Endometrial microvascular endothelial cells (primary cell): ENCODE measurements around the gene TEX35. TPM values are rescaled to one million over a fixed set of nuclear protein-coding genes. Genes with fewer than 3 reads are reported as not detected.
"Not testable (repeated sequence)": the region's sequence is repeated elsewhere in the genome, so short reads cannot be mapped to it uniquely, and the experiment has no call there.

Experiments used
- in situ Hi-C: cut with HindIII; loops from 2 replicates; pipeline ENCODE4 v1.10.0; 2017; ENCODE audit warnings: low sequenced_read_pairs, low pct_unique_long_range_greater_than_20kb; ENCODE audit errors: inconsistent ontology term
- total RNA-seq: library from RNA; depleted of rRNA; stranded (reverse); fragments of >200 nt; gene quantifications from one replicate; pipeline ENCODE4 v1.2.3, GENCODE V29; 2015; ENCODE audit errors: inconsistent ontology term

The TEX35 gene
- total RNA-seq, 1 donor from 2014 or later = not detected

DNA sequence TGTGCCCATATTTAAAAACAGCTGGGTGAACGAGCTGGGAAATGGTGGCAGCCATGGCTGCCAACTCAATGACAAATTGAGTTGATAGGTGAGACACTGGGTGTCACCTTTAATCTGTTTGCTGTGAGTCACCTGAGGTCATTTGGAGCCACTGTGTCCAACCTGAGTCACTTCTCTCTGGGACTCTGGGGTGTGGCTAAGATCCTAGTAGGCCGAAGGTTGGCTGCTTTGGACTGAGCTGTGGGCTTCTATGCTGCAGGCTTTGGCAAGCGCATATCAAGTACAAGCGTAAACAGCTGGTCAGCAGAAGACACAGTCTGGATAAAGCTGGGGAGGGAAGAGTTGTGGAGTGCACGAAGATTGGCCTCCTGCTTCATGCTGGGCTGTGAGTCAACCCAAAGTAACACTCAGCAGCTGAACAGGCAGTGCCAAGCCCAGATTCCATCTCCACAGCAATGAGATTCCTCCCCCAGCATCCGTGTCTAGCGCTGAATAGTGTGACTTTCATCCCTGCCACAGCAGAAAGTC, 24.0 kb downstream of the TEX35 start:
- in situ Hi-C loops = no loop called here

DNA sequence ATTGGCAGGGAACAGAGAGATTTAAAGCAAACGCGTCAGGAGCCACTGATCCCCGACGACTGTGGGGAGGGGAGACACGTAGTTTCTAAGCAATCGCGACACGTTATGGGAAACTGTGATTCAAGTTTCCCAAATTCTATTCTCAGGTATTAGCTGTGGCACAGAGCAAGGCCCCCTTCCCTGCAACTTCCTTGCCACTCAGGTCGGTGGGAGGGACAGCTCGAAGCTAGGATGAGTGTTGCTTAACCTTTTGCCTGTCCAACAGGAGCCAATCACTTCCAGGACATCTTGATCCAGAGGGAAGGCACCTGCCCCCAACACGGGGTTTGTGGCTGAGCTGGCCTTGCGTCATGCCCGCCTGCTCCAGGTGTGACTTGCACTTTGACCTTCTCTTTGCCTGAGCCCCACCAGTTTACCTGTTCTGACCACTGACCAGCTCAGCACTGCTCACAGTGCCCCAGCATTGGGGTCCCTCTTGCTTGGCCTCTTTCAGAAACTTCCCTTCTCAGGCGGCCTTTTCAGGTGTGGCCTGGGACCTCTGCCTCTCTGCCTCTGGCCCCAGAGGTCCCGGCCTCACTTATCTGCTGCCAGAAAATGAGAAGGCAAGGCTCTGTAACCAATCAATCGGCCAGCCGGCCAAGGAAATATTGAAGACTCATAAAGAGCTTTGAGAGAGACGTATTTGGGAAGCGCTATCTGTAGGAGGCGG, 24.6 kb downstream of the TEX35 start:
- in situ Hi-C loops = no loop called here

DNA sequence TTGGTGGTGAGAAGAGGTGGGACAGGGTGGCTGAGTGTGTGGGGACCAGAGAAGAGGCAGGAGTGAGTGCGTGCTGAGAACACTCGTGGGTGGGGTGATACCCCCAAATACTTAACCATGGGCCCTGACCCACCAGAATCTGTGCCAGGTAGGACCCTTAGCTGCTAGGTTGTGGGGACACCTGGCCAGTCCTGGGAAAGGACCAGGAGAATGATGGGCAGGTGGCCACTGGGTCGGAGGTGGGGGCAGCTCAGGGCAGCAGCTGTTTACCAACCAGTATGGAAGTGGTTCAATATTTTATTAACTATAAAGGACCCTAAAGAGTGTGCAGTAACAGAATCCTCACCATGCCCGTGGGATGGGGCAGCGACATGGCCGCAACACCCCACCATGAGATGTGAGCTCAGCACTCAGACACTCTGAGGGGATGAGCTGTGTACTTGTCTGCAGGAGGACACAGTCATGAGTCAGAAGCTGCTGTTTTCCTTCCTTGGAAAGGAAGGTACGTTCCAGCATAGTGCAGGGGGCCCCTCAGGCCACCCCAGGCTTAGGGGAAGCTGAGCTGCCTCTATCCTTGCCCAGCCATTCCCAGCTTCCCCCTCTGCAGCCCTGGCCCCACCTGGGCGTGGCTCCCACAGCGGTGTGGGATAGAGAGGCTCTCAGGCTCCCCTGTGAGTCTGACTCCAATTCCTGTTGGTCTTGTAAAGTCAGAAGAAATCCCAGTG, 25.4 kb downstream of the TEX35 start:
- in situ Hi-C loops = no loop called here

DNA sequence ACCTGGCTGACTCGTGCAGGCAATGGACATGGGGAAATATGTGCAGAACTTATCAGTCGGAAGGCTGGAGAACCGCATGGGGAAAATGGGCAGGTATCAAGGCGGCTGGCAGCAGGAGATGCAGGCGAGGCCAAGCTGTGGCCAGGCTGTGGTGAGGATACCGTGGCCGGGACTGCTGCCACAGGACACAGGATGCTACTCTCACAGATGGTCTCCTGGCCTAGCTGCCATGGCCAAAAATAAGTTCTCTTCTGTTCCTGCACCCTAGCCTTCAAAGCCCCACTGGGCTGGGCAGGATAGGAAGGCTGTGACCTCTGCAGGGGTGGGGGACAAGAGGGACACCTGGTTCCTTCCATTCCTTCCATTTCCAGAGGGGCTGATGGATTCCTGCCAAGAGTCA, 26.4 kb downstream of the TEX35 start:
- in situ Hi-C loops = no loop called here

DNA sequence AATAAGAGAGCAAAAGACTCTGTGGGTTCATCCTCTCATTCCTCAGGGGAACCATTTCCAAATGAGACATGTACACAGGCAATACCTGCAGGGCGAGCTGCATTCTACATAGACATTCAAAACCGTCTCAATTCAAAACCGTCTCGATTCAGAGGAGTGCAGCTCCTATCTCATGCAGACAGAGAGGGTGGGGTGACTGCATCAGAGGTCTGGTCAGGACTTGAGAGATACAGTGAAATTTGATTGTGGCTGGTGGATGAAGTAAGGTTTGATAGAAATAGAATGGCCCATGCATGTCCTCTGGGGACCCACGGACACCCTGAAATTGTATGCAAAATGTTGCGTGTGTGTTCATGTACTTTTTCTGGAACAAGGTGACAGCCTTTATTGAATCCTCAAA, 27.3 kb downstream of the TEX35 start:
- in situ Hi-C loops = no loop called here

DNA sequence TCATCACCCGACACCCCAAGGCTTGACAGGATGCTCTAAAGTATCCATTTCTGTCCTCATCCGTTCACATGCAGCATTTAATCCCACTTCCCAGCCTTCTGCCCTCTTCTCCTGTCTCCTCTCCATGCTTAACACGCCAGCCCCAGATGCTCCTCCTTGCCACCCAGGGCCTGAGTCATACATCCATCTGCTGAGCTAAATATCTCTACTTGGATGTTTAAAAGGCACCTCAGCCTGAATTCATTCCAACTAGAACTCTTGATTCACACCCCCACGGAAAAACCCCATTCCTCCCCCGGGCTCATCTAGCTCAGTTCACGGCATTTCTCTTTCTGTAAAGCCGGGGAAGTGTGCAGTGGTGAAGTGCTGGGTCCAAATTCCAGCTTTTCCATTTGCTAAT, 27.7 kb downstream of the TEX35 start:
- in situ Hi-C loops = no loop called here

DNA sequence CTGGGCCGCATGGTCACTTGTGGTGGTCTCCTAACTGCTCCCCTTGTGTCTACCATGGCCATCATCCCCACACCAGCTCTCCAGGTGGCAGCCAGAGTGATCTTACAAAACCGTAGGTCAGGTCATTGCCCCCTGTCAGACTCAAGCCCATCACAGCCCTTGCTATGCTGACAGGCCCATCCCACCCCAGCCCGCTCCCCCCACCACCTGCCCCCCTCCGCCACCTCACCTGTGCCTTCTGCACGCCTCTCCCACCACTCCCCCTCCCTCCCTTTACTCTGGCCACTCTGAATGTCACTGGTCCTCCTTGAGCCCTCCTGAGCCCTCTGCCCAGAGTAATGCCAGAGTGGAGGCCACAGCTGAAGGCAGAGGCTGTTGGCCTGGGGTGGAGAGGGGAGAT, 28.5 kb downstream of the TEX35 start:
- in situ Hi-C loops = no loop called here

DNA sequence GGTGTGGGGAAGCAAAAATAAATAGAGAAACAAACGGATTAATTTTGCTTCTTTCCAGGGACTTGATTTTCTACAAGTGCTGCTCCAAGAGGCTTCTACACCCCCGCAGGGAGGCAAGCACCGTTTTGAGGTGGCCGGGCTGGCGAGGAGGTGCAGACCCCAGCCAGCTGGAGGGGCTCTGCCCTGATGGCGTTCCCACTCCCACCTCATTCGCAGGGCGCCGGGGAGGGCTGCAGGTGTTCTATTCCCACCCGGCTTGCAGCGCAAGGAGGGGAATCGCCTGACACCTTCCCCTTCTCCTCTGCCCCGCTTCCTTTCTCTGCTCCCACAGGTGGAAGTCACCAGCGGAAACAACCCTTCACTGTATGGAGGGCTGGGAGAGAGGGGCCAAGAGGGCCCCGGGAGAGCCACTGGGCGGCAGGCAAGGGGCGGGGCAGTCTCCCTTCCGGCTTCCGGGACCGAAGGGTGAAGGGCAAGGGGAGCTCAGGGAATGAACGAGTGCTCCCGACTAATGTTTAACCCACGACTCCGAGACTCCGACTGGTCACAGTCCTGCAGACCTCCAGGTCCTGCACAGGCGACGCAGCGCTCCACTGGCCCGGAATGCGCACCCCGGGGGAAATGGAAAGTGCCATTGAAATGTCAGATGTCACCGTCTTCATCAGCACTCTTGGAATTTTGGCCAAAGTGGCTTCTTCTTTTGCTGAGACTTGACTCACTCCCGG, 29.1 kb downstream of the TEX35 start:
- in situ Hi-C loops = no loop called here

DNA sequence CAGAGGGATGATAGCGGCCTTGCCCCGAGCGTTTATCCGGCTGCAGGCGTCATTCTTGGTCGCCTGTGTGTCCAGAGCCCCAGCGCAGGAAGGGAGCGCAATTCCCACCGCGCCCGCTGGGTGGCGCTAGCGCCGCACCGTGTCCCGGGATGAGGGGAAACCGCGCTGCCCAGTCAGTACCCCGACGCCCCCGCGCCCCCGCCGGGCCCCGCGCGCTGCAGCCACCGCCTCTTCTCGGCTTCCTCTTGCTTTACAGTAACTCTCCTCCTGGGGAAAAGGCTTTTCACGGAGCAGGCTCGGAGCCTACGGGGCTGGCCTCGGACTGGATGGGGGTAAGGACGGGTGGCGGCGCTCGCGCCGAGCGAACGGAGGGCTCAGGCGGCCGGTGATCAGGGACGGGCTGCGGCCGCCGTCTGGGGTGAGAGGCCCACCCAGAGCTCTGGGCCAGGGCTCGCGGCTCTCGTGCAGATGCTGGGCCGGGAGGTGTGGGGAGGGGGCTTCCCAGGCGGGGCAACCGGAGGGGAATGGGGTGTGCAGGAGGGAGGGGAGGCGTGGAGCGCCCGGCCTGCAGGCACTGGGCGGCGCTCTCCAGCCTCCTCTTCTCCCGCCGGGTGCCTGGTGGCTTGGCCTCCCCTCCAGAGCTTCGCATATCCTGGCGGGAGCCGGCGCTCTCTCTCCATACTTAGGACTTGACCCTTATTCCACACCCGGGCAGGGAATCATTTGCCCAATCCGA, 29.8 kb downstream of the TEX35 start:
- in situ Hi-C loops = no loop called here

DNA sequence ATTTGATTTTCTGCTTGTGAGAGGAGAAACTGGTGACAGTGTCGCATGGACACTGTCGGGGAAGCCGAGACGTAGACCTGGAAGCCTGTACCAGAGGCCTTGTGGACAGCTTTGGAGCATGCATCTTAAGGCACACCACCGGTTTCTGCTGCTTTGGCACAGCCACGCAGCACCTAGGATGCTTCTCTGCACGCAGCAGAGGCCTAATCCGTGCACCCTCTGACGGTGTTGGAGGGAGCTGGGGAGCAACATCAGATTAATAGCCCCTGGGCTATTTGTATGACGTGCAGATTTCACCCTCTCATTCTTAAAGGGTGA, 30.3 kb downstream of the TEX35 start:
- in situ Hi-C loops = no loop called here

DNA sequence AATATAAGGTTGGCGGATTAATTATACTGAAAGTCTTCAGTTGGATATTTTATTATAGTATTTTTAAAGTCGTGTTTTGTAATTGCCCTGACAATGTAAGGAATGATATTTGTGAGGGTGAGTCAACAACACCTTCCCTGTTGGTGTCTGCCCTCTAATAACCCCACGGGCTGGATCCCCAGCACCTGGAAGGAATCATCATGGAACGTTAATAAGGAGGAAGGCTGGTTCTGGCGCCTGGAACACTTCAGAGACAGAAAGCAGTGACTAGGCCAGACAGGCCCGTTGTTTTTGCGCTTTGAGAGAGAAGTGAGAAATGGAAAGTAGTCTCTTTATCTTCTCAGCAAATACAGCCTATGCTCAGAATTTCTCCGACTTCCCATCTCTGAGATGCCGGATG, 31.6 kb downstream of the TEX35 start:
- in situ Hi-C loops = no loop called here

DNA sequence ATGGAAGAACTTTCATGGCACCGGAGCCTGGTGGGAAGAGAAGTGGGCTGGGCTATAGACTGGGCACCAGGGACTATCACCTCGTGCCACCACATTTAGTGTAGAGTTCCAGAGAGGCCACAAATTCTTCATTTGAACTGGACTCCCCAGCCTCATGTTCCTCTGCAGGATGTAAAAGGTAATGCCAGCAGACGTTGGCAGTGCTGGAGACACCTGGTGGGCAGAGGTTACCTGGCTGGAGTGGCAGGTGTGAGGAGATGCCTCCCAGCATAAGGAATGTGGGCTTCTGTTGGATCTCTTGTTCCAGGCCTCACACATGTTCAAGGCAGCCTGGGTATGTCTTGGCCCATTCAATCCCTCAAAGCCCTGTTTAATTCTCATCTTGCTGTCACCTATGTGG, 35.2 kb downstream of the TEX35 start:
- in situ Hi-C loops = no loop called here

DNA sequence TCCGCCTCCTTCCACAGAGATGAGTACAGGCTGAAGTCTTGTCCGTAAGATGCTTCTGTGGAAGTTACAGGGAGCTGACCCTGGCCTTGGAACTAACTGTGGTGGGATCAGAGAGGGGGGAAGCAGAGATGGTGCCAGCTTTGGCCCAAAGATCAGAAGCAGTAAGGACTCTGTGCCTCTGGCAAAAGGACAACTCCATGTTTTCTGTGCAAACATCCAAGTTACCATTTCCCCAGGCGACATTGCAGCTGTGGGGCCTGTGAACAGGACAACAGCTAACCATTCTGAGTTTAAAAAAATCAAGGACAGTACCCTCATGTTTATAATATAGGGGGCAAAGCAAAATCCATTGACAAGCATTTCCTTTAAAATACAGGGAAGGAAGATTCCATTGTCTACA, 38.4 kb downstream of the TEX35 start:
- in situ Hi-C loops = no loop called here

DNA sequence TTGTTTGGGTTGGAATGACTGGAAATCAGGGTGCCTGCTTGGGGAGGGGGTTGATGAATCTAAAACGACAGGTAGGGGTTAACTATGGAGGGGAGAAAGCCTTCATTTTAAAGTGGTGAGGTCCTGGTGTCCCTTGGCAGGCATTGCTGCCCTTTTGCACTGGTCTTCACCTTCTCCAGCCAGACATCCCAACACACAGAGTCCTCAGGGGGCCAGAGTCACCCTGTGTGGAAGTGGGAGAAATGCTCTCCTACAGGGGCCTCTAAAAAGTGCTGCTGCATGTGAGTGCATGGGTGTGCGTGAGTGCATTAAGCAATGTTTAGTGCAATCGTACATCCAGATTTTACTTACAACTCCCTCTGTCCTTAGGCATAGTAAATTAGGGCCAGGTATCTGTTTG, 39.0 kb downstream of the TEX35 start:
- in situ Hi-C loops = no loop called here

DNA sequence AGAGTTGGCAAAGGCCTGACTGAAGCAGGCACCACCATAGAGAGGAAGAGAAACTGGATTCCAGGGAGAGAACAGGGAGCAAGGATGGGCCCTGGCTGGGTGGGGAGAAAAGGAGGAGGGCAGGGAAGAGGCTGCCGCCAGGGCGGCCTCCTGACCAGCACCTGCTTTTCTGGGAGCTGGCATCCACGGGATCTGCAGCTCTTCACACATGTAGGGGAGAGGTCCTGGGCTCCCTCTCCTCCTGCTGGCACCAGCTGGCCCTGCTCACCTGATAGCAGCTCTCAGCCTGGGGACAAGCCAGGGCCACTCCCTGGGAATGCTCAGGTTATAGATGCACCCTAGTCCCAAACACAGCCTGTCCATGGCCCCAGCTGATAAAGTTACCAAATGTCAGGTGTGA, 39.9 kb downstream of the TEX35 start:
- in situ Hi-C loops = no loop called here

DNA sequence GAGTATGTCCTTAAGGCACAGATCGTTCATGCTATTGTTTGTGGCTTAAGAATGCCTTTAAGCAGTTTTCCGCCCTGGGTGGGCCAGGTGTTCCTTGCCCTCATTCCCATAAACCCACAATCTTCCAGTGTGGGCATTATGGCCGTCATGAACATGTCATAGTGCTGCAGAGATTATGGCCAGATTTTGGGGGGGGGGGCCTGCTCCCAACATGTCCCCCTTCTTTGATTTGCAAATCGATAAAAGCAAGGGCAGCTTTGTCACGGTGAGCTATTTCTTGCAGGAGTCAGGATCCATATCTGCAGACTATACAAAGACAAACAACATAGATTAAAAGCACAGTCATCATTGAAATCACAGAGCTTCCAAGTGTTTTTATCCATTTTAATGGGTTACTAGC, 41.4 kb downstream of the TEX35 start:
- in situ Hi-C loops = not testable (repeated sequence)

DNA sequence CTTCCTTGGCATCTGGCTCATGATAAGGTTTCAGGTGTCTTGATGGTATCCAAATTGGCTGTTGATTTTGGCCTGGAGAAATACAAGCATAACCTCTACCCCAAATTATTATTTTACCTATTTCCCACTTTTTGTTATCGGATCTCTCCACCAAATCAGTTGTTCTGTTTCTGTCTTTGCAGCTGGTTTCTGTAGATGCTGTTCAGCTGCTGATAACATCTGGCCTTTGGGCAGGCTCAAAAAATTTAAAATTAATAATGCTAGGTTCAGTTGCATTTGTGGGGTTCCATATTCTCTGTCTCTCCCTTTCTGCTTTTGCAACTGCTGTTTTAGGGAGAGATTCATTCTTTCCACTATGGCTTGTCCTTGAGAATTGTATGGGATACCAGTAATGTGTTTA, 42.7 kb downstream of the TEX35 start:
- in situ Hi-C loops = not testable (repeated sequence)

DNA sequence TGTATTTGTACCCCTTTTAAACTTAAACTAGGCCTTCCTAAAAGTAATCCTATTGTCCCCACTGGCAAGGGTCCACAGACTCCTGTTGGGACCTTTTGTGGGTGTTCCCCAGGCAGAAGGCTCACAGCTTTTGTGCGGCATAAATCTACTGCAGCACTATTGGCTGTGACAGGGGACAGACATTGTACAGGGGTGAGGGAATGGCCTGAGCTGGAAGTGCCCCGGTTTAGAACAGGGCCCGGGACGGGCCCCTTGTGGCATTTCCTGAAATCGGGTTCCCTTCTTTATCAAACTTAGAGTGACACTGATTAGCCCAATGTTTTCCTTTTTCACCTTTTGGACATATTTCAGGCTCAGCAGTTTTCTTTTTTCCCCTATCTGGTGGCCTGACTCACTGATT, 45.9 kb downstream of the TEX35 start:
- in situ Hi-C loops = not testable (repeated sequence)

DNA sequence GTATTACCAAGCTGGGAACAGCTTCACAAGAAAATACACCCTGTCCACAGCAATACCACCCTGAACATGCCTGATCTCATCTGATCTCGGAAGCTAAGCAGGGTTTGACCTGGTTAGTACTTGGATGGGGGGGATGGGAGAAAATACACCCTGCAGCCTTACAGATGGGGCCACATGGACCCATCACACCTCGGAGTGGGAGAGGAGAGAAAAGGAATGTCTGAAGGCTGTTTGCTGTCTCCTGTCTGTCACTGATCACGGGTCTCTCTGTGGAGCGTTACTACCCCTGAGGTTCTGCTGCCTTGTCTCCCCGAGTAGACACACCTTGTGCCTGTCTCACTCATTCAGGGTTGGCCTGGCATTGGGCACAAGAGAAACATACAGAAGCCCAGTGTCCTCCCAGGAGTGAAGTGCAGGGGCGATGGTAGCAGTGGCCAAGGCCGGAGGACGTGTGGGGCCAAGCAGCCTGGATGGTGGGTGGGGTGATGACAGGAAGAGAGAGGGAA, 48.0 kb downstream of the TEX35 start:
- in situ Hi-C loops = no loop called here
